Activated CD4-positive, alpha-beta memory T cell treated with anti-CD3 and anti-CD28 coated beads, Interleukin-2, amount 10 ng/mL, durations not matched to agents 7 days and 5 days (primary cell): ENCODE data around the gene PAX3. TPM values are rescaled to one million over a fixed set of nuclear protein-coding genes. Genes with fewer than 3 reads are reported as not detected.

Experiments
- CTCF ChIA-PET: fragments of 350-600 bp; sonication (Branson Sonifier 250); formaldehyde crosslinking; loops from one replicate; lab custom pipeline; 2021; ENCODE audit warnings: antibody characterized with exemption, inconsistent platforms; lab: Charles Lee
- POLR2A ChIA-PET: fragments of 350-600 bp; sonication (Branson Sonifier 250); formaldehyde crosslinking; loops from one replicate; lab custom pipeline; 2021; ENCODE audit warnings: antibody characterized with exemption; lab: Charles Lee
- DNase-seq: peaks from one replicate; pipeline ENCODE4 v3.0.0-alpha.2; 2020
- H3K27ac Mint-ChIP-seq: one replicate; pipeline ENCODE4 v1.8.0; 2021; ENCODE audit warnings: mild to moderate bottlenecking, mixed read lengths
- H3K27me3 Mint-ChIP-seq: one replicate; pipeline ENCODE4 v1.8.0; 2021; ENCODE audit warnings: mixed read lengths
- H3K36me3 Mint-ChIP-seq: one replicate; pipeline ENCODE4 v1.8.0; 2021; ENCODE audit warnings: low read depth, mixed read lengths
- H3K4me1 Mint-ChIP-seq: one replicate; pipeline ENCODE4 v1.8.0; 2021; ENCODE audit warnings: mixed read lengths
- H3K4me3 Mint-ChIP-seq: one replicate; pipeline ENCODE4 v1.8.0; 2021; ENCODE audit warnings: mild to moderate bottlenecking, mixed read lengths
- H3K9me3 Mint-ChIP-seq: one replicate; pipeline ENCODE4 v1.8.0; 2021; ENCODE audit warnings: mixed read lengths
- total RNA-seq, 2 experiments: library from RNA; stranded (reverse); gene quantifications; one replicate each; pipeline ENCODE4 v1.2.3, GENCODE V29; 2021

Gene PAX3
- total RNA-seq, 2 experiments from 2014 or later: not detected

GRCh38 chr2:222289278-222290160 lies 9.3 kb downstream of the PAX3 start:
- Mint-ChIP-seq H3K4me3 (no peak overlapping the region), H3K9me3 (no peaks in the 10 kb centered on the region), H3K36me3 (peaks cover 3% of the 10 kb centered on the region), H3K27ac (no peak overlapping the region), H3K27me3 (peaks cover 89% of the 10 kb centered on the region), H3K4me1 (peaks cover 3% of the 10 kb centered on the region)
- CTCF ChIA-PET: no interaction called here
- DNase-seq: no peak
- POLR2A ChIA-PET: no interaction called here

GRCh38 chr2:222288590-222289277 lies 10.1 kb downstream of the PAX3 start:
- Mint-ChIP-seq H3K36me3 (peaks cover 3% of the 10 kb centered on the region), H3K27ac (no peak overlapping the region), H3K4me3 (no peak overlapping the region), H3K27me3 (peaks cover 86% of the 10 kb centered on the region), H3K9me3 (no peaks in the 10 kb centered on the region), H3K4me1 (no peaks in the 10 kb centered on the region)
- ChIA-PET POLR2A (no interaction called here), CTCF (no interaction called here)
- no peak for DNase-seq

GRCh38 chr2:222287862-222288479 lies 10.8 kb downstream of the PAX3 start:
- Mint-ChIP-seq H3K36me3 (no peaks in the 10 kb centered on the region), H3K4me3 (no peak overlapping the region), H3K4me1 (no peaks in the 10 kb centered on the region), H3K9me3 (no peaks in the 10 kb centered on the region), H3K27ac (no peak overlapping the region), H3K27me3 (peaks cover 82% of the 10 kb centered on the region)
- CTCF ChIA-PET: no interaction called here
- POLR2A ChIA-PET: no interaction called here
- DNase-seq: no peak

GRCh38 chr2:222284466-222284865 lies 14.3 kb downstream of the PAX3 start:
- no peak for DNase-seq
- H3K27ac Mint-ChIP-seq: no peak overlapping the region
- no peaks in the 10 kb centered on the region for H3K36me3 Mint-ChIP-seq
- ChIA-PET POLR2A (no interaction called here), CTCF (interaction anchor here (0.7 to 1.3 kb wide), 2 partner anchors 9 to 33 kb away, joined by 3 read pairs; no protein-coding TSS in a partner anchor)
- H3K9me3 Mint-ChIP-seq: no peaks in the 10 kb centered on the region
- peaks cover 54% of the 10 kb centered on the region for H3K27me3 Mint-ChIP-seq
- H3K4me3 Mint-ChIP-seq: no peak overlapping the region
- no peaks in the 10 kb centered on the region for H3K4me1 Mint-ChIP-seq

DNA sequence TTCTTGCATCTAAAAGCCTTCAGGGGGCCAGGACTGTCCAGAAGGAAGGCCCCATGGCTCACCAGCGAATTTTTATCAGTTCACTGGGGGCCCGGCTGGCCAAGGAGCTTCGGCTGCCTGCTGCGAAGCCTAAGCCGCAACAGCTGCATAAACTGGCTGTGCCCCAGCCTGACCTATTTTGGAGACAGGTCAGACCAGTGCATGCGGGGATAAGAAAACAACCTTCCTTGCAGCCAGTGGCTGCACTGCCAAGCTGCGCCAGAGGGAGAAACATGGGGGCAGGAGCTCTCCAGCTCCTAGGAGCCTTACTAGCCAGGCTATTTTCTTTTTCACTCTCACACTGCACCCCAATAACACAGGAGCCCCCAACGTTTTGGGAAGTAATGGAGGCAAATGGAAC lies 15.2 kb downstream of the PAX3 start:
- ChIA-PET POLR2A (no interaction called here), CTCF (interaction anchor here (0.7 to 1.3 kb wide), 2 partner anchors 8 to 34 kb away, joined by 3 read pairs; no protein-coding TSS in a partner anchor)
- no peak for DNase-seq
- Mint-ChIP-seq H3K36me3 (no peaks in the 10 kb centered on the region), H3K27ac (no peak overlapping the region), H3K27me3 (peaks cover 46% of the 10 kb centered on the region), H3K9me3 (no peaks in the 10 kb centered on the region), H3K4me1 (no peaks in the 10 kb centered on the region), H3K4me3 (no peak overlapping the region)

DNA sequence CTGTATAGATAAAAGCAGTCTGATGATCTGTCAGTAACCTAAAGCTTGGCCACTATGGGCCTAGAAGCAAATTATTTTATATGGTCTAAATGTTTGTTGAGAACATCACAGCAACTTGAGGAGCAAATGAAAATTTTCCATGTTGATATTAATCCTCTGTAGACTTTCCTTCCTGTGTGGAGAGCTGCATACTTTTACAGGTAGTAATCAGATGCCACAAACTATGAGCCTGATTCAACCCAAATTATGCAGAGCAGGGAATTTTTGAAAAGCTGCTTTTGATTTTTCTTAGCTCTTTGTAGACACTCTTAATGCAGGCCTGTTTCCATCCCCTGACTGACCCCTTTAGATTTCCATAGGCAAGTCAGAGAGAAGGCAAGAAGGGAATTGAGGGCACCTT lies 17.3 kb downstream of the PAX3 start:
- Mint-ChIP-seq H3K4me3 (no peak overlapping the region), H3K9me3 (no peaks in the 10 kb centered on the region), H3K4me1 (no peaks in the 10 kb centered on the region), H3K27ac (no peak overlapping the region), H3K27me3 (peaks cover 26% of the 10 kb centered on the region), H3K36me3 (no peaks in the 10 kb centered on the region)
- no peak for DNase-seq
- ChIA-PET POLR2A (no interaction called here), CTCF (no interaction called here)

DNA sequence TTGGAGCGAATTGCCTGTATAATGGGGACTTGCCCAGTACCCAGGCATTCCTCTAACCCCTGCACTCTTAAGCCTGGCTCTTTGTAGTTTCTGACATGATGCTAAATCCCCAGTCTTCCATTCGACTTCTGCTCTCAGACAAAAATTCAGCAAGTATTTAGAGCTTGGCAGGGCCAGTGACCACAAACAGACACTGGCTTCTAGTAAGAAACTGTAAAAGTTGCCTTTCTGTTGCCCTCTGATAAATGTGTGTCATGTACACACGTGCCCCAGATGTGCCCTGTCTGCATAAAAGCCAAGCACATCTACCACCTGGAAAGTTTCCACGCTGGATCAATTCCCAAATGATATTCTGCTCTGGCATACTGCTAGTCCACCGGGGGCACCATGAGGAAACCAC lies 18.0 kb downstream of the PAX3 start:
- no peak for DNase-seq
- CTCF ChIA-PET: no interaction called here
- Mint-ChIP-seq H3K9me3 (no peaks in the 10 kb centered on the region), H3K27ac (no peak overlapping the region), H3K4me3 (no peak overlapping the region), H3K27me3 (peaks cover 19% of the 10 kb centered on the region), H3K36me3 (no peaks in the 10 kb centered on the region), H3K4me1 (no peaks in the 10 kb centered on the region)
- POLR2A ChIA-PET: no interaction called here

- ChIA-PET POLR2A (no interaction called here), CTCF (no interaction called here)
- H3K4me1 Mint-ChIP-seq: no peaks in the 10 kb centered on the region
- H3K27ac Mint-ChIP-seq: no peak overlapping the region
- H3K4me3 Mint-ChIP-seq: no peak overlapping the region
- DNase-seq: no peak
- H3K27me3 Mint-ChIP-seq: peaks cover 6% of the 10 kb centered on the region
- H3K36me3 Mint-ChIP-seq: no peaks in the 10 kb centered on the region
- no peaks in the 10 kb centered on the region for H3K9me3 Mint-ChIP-seq
These were observed 26.3 kb downstream of the PAX3 start for GRCh38 chr2:222272446-222273015.

- H3K36me3 Mint-ChIP-seq: no peaks in the 10 kb centered on the region
- ChIA-PET CTCF (no interaction called here), POLR2A (no interaction called here)
These were observed 26.9 kb downstream of the PAX3 start for GRCh38 chr2:222271854-222272253.

GRCh38 chr2:222270396-222270795 lies 28.4 kb downstream of the PAX3 start:
- POLR2A ChIA-PET: no interaction called here
- CTCF ChIA-PET: no interaction called here
- no peaks in the 10 kb centered on the region for H3K4me1 Mint-ChIP-seq

More at GRCh38 chr2:222271854-222272253, 26.9 kb downstream of the PAX3 start:
- Mint-ChIP-seq H3K4me1 (no peaks in the 10 kb centered on the region), H3K4me3 (no peak overlapping the region), H3K27me3 (peaks cover 6% of the 10 kb centered on the region), H3K9me3 (no peaks in the 10 kb centered on the region), H3K27ac (no peak overlapping the region)
- DNase-seq: no peak

DNA sequence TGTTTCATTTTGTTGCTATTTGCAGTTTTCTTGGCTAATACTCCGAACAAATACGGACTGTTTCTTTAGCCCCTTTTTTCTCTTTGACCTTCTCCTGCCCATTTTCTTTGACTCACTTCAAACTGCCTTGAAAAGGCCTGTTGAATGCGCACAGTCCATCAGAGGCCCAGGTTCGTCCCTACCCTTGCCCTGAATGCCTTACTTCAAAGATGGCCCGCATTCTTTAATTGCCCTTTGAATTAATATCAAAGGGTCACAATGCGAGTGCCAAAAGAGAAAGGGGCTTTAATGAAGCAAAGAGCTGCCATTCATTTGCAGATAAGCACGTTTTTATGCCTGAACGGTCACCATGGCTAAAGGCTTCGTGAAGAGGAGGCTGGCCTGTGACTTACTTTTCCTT lies 29.7 kb downstream of the PAX3 start:
- Mint-ChIP-seq H3K36me3 (no peaks in the 10 kb centered on the region), H3K27ac (no peak overlapping the region), H3K27me3 (peaks cover 6% of the 10 kb centered on the region), H3K9me3 (no peaks in the 10 kb centered on the region), H3K4me3 (no peak overlapping the region), H3K4me1 (no peaks in the 10 kb centered on the region)
- DNase-seq: no peak
- ChIA-PET CTCF (no interaction called here), POLR2A (no interaction called here)

More at GRCh38 chr2:222270396-222270795, 28.4 kb downstream of the PAX3 start:
- Mint-ChIP-seq H3K36me3 (no peaks in the 10 kb centered on the region), H3K27ac (no peak overlapping the region), H3K4me3 (no peak overlapping the region), H3K27me3 (peaks cover 6% of the 10 kb centered on the region), H3K9me3 (no peaks in the 10 kb centered on the region)
- DNase-seq: no peak

- Mint-ChIP-seq H3K27me3 (peaks cover 6% of the 10 kb centered on the region), H3K4me3 (no peak overlapping the region), H3K27ac (no peak overlapping the region), H3K36me3 (no peaks in the 10 kb centered on the region), H3K4me1 (no peaks in the 10 kb centered on the region), H3K9me3 (no peaks in the 10 kb centered on the region)
- CTCF ChIA-PET: no interaction called here
- DNase-seq: no peak
- POLR2A ChIA-PET: no interaction called here
These were observed 30.3 kb downstream of the PAX3 start for GRCh38 chr2:222268311-222268990.
